ENCODE data around the gene TAAR8. TPM values are rescaled to one million over a fixed set of nuclear protein-coding genes. Genes with fewer than 3 reads are reported as not detected.

TAAR8 gene
- total RNA-seq: not detected in 2 replicates

- DNase-seq (ENCODE audit: low read depth): no peak
- H3K4me3 ChIP-seq (ENCODE audit: low read depth, low read length): no peak within 1 kb of the TSS
- no peak for TF ChIP-seq CTCF (IDR thresholded peaks at IDR 0.05; ENCODE audit: insufficient read depth, low read depth, low read length)
Measured at GRCh38 chr6:132552372-132552771, at the start of gene TAAR8. TSS of gene TAAR8 (plus strand) at chr6:132552672. CDS start at chr6:132552693, 21 bp downstream.

- H3K4me3 ChIP-seq (ENCODE audit: low read depth, low read length): no peak overlapping the region
- TF ChIP-seq CTCF (IDR thresholded peaks at IDR 0.05; ENCODE audit: insufficient read depth, low read depth, low read length): no peak
- DNase-seq (ENCODE audit: low read depth): peak; percentile 40
Measured at GRCh38 chr6:132504757-132505156, 47.7 kb upstream of the TAAR8 start.

GRCh38 chr6:132505158-132505557, 47.3 kb upstream of the TAAR8 start:
- no peak overlapping the region for H3K4me3 ChIP-seq (ENCODE audit: low read depth, low read length)
- no peak for TF ChIP-seq CTCF (IDR thresholded peaks at IDR 0.05; ENCODE audit: insufficient read depth, low read depth, low read length)
- DNase-seq (ENCODE audit: low read depth): no peak

GRCh38 chr6:132506461-132506860, 46.0 kb upstream of the TAAR8 start:
- TF ChIP-seq CTCF (IDR thresholded peaks at IDR 0.05; ENCODE audit: insufficient read depth, low read depth, low read length): no peak
- no peak overlapping the region for H3K4me3 ChIP-seq (ENCODE audit: low read depth, low read length)
- DNase-seq (ENCODE audit: low read depth): no peak

- H3K4me3 ChIP-seq (ENCODE audit: low read depth, low read length): no peak overlapping the region
- no peak for DNase-seq (ENCODE audit: low read depth)
- no peak for TF ChIP-seq CTCF (IDR thresholded peaks at IDR 0.05; ENCODE audit: insufficient read depth, low read depth, low read length)
Measured at GRCh38 chr6:132506869-132507808, 45.3 kb upstream of the TAAR8 start.

GRCh38 chr6:132511210-132511830, 41.2 kb upstream of the TAAR8 start:
- DNase-seq (ENCODE audit: low read depth): peak; percentile 32
- no peak for TF ChIP-seq CTCF (IDR thresholded peaks at IDR 0.05; ENCODE audit: insufficient read depth, low read depth, low read length)
- H3K4me3 ChIP-seq (ENCODE audit: low read depth, low read length): peak overlapping the region; percentile 81

Data from fibroblast of villous mesenchyme (primary cell).